ENCODE measurements around the gene LKAAEAR1.

The LKAAEAR1 gene

GRCh38 chr20:64099086-64099786, 15.0 kb upstream of the LKAAEAR1 start:
- ChIA-PET CTCF (interaction anchor here (1.0 to 6.0 kb wide), 4 partner anchors 10 to 19 kb away, joined by 4 to 64 read pairs (median 11); partner anchors contain the start of gene LKAAEAR1), POLR2A (no interaction called here)
- TF ChIP-seq CTCF (IDR thresholded peaks at IDR 0.05; ENCODE audit: control extremely low read depth, extremely low read depth, low read depth, missing control alignments), result no peak
- DNase-seq (ENCODE audit: extremely low spot score), result no peak

GRCh38 chr20:64098471-64099013, 14.3 kb upstream of the LKAAEAR1 start:
- ChIA-PET POLR2A (no interaction called here), CTCF (interaction anchor here (1.0 to 6.0 kb wide), 4 partner anchors 11 to 20 kb away, joined by 4 to 64 read pairs (median 11); partner anchors contain the start of gene LKAAEAR1)
- DNase-seq (ENCODE audit: extremely low spot score), result no peak
- no peak for TF ChIP-seq CTCF (IDR thresholded peaks at IDR 0.05; ENCODE audit: control extremely low read depth, extremely low read depth, low read depth, missing control alignments)

- DNase-seq (ENCODE audit: extremely low spot score), result no peak
- ChIA-PET CTCF (no interaction called here), POLR2A (no interaction called here)
- no peak for TF ChIP-seq CTCF (IDR thresholded peaks at IDR 0.05; ENCODE audit: control extremely low read depth, extremely low read depth, low read depth, missing control alignments)
These were observed 12.3 kb upstream of the LKAAEAR1 start for GRCh38 chr20:64096535-64096934.

GRCh38 chr20:64095927-64096326, 11.7 kb upstream of the LKAAEAR1 start:
- CTCF ChIA-PET, result no interaction called here
- no peak for DNase-seq (ENCODE audit: extremely low spot score)

GRCh38 chr20:64095455-64095854, 11.3 kb upstream of the LKAAEAR1 start:
- TF ChIP-seq CTCF (IDR thresholded peaks at IDR 0.05; ENCODE audit: control extremely low read depth, extremely low read depth, low read depth, missing control alignments), result no peak
- POLR2A ChIA-PET, result no interaction called here
- CTCF ChIA-PET, result no interaction called here

More at GRCh38 chr20:64095927-64096326, 11.7 kb upstream of the LKAAEAR1 start:
- POLR2A ChIA-PET, result no interaction called here
- no peak for TF ChIP-seq CTCF (IDR thresholded peaks at IDR 0.05; ENCODE audit: control extremely low read depth, extremely low read depth, low read depth, missing control alignments)

GRCh38 chr20:64093013-64093503, 8.9 kb upstream of the LKAAEAR1 start:
- ChIA-PET POLR2A (no interaction called here), CTCF (interaction anchor here (1.0 kb wide), 1 partner anchor 9 kb away, joined by 3 read pairs; the partner anchor contains the start of gene LKAAEAR1)
- no peak for DNase-seq (ENCODE audit: extremely low spot score)
- TF ChIP-seq CTCF (IDR thresholded peaks at IDR 0.05; ENCODE audit: control extremely low read depth, extremely low read depth, low read depth, missing control alignments), result no peak

More at GRCh38 chr20:64095455-64095854, 11.3 kb upstream of the LKAAEAR1 start:
- no peak for DNase-seq (ENCODE audit: extremely low spot score)

Measured in GM10248 (cell line).